K562 (cell line): ENCODE data around the gene TOX3. TPM values are rescaled to one million over a fixed set of nuclear protein-coding genes. Genes with fewer than 3 reads are reported as not detected.

Source experiments
- ATAC-seq: fragments of 200-7000 bp; cut with Tn5 transposase; 3 replicates; pipeline ENCODE4 v1.9.1; 2020; ENCODE audit warnings: moderate library complexity
- BruUV-seq: library from RNA; stranded (reverse); fragments of 400-500 nt; replicated peaks from 2 replicates; lab custom pipeline; 2021; lab: Mats Ljungman, UMichigan
- CTCF ChIA-PET: fragments of 300-600 bp; formaldehyde crosslinking; extraction: SDS; loops from one replicate; lab custom pipeline; 2021; ENCODE audit warnings: low intra/inter-chr PET ratio; lab: Yijun Ruan, JAX
- POLR2A ChIA-PET: fragments of 300-600, 350-650 bp; sonication (Branson Sonifier 250); formaldehyde crosslinking; extraction: SDS; loops from one replicate; lab custom pipeline; 2021; ENCODE audit warnings: antibody characterized with exemption, inconsistent platforms; lab: Yijun Ruan, JAX
- DNase-seq, 4 experiments: peaks; one replicate each; pipeline versions ENCODE4 v3.0.0 to v3.0.0-alpha.2; 2011 to 2018; ENCODE audit warnings: low spot score in 3 of 4, mixed read lengths in 3 of 4; ENCODE audit errors: extremely low read depth in 1 of 4
- FAIRE-seq: peaks from 2 replicates; lab custom pipeline; 2011; peaks lifted over from hg19 to GRCh38; lab: Jason Lieb, UNC
- H2AFZ ChIP-seq: 2 replicates; pipeline ENCODE4 v1.6.0; 2011; ENCODE audit warnings: low read depth, low read length, control low read depth, inconsistent platforms
- H3K27ac ChIP-seq: fragments of 200-600 bp; 3 replicates; pipeline ENCODE4 v1.8.0; 2011; ENCODE audit warnings: low read depth, mild to moderate bottlenecking, control low read depth, inconsistent platforms, low read length, moderate library complexity, mixed read lengths; ENCODE audit errors: extremely low read depth
- H3K27me3 ChIP-seq, 2 experiments: fragments of 300-600 bp in 1 of 2; 2 replicates in 1 of 2; 3 replicates in 1 of 2; pipeline versions ENCODE4 v1.6.0 to v1.8.0; 2011; ENCODE audit warnings: inconsistent platforms in 2 of 2, low read length in 2 of 2, mild to moderate bottlenecking in 1 of 2, mixed read lengths in 1 of 2, moderate library complexity in 1 of 2; ENCODE audit not compliant: control insufficient read depth in 2 of 2, insufficient read depth in 2 of 2
- H3K36me3 ChIP-seq: fragments of 300-600 bp; 3 replicates; pipeline ENCODE4 v1.8.0; 2011; ENCODE audit warnings: mild to moderate bottlenecking, low read length, inconsistent platforms; ENCODE audit not compliant: control insufficient read depth, insufficient read depth
- H3K4me1 ChIP-seq, 2 experiments: fragments of 200-600 bp in 1 of 2; replicated peaks in 1 of 2; 2 replicates in 1 of 2; 3 replicates in 1 of 2; pipeline versions ENCODE4 v1.5.1 to v1.8.0; 2011; ENCODE audit warnings: inconsistent platforms in 2 of 2, low read length in 2 of 2, mild to moderate bottlenecking in 1 of 2, mixed read lengths in 1 of 2, moderate library complexity in 1 of 2; ENCODE audit not compliant: control insufficient read depth in 2 of 2, insufficient read depth in 2 of 2
- H3K4me2 ChIP-seq: 2 replicates; pipeline ENCODE4 v1.6.1; 2011; ENCODE audit warnings: low read length, control low read depth, inconsistent platforms, mixed read lengths; ENCODE audit not compliant: insufficient read depth
- H3K4me3 ChIP-seq: fragments of 200-600 bp; sonication (generic), shearing (Covaris generic); 2 replicates; pipeline ENCODE4 v1.5.1; 2016; ENCODE audit warnings: control low read depth, inconsistent platforms
- H3K79me2 ChIP-seq: fragments of 200-600 bp; 3 replicates; pipeline ENCODE4 v1.8.0; 2011; ENCODE audit warnings: low read length, inconsistent platforms; ENCODE audit not compliant: control insufficient read depth, insufficient read depth
- H3K9ac ChIP-seq, 2 experiments: 2 replicates each; pipeline versions ENCODE4 v1.6.0 to v1.6.1; 2011; ENCODE audit warnings: low read depth in 2 of 2, low read length in 2 of 2, control low read depth in 1 of 2, inconsistent platforms in 1 of 2, mild to moderate bottlenecking in 1 of 2, mixed read lengths in 1 of 2; ENCODE audit not compliant: insufficient read depth in 1 of 2
- H3K9me1 ChIP-seq: one replicate; pipeline ENCODE4 v1.6.0; 2011; ENCODE audit warnings: inconsistent platforms, mild to moderate bottlenecking, low read length, moderate library complexity; ENCODE audit not compliant: control insufficient read depth, insufficient read depth
- H3K9me3 ChIP-seq: replicated peaks from 2 replicates; pipeline ENCODE4 v1.5.1; 2011; ENCODE audit warnings: low read depth, low read length, inconsistent platforms; ENCODE audit not compliant: control insufficient read depth, insufficient read depth
- H4K20me1 ChIP-seq: replicated peaks from 2 replicates; pipeline ENCODE4 v1.6.1; 2011; ENCODE audit warnings: low read length, inconsistent platforms, mixed read lengths; ENCODE audit not compliant: control insufficient read depth, insufficient read depth
- ELF4 ChIP-seq: fragments of 450-650 bp; formaldehyde crosslinking; IDR thresholded peaks from 2 replicates; pipeline ENCODE4 v1.4.0; 2022; ENCODE audit warnings: missing genetic modification characterization
- FUS ChIP-seq: fragments of 200-400 bp; formaldehyde crosslinking; optimal IDR thresholded peaks from 2 replicates; pipeline ENCODE3; 2017; ENCODE audit warnings: low read depth, low read length
- JUN ChIP-seq, 2 experiments: sonication (generic) in 1 of 2; formaldehyde crosslinking in 1 of 2; IDR thresholded peaks; 2 replicates each; pipeline versions ENCODE4 v1.6.1 to v1.8.0; 2012 to 2022; ENCODE audit warnings: borderline replicate concordance in 2 of 2, mild to moderate bottlenecking in 2 of 2, improper control_type of control experiment in 1 of 2, low read depth in 1 of 2, low read length in 1 of 2, missing genetic modification reagents in 1 of 2
- SMARCB1 ChIP-seq: IDR thresholded peaks from 2 replicates; pipeline ENCODE4 v1.6.1; 2011; ENCODE audit warnings: improper control_type of control experiment, low read depth; ENCODE audit not compliant: insufficient read length
- THRAP3 ChIP-seq: fragments of 450-650 bp; IDR thresholded peaks from 2 replicates; pipeline ENCODE4 v1.6.1; 2016; ENCODE audit warnings: mild to moderate bottlenecking, inconsistent platforms, borderline replicate concordance
- WHSC1 ChIP-seq: IDR thresholded peaks from one replicate; pipeline ENCODE4 v1.6.1; 2012; ENCODE audit warnings: low read length, control low read depth, inconsistent platforms
- ZNF444 ChIP-seq: fragments of 250-450 bp; sonication (Bioruptor Pico); IDR thresholded peaks from 2 replicates; pipeline ENCODE4 v1.4.0; 2020; ENCODE audit warnings: mild to moderate bottlenecking, moderate library complexity
- WGBS: fragments of 100-300 bp; shearing (Covaris generic); methylation state at CpG from one replicate; pipeline ENCODE4 v1.1.6; 2016; ENCODE audit warnings: low coverage, mixed read lengths; ENCODE audit not compliant: insufficient coverage; ENCODE audit errors: missing lambda C conversion rate; 5-methylcytosine and 5-hydroxymethylcytosine counted together
- in situ Hi-C: fragments of 300-500 bp; cut with MboI; formaldehyde crosslinking; loops from 4 replicates; pipeline ENCODE4 v1.15.0; 2018; ENCODE audit warnings: inconsistent platforms, mixed read lengths
- intact Hi-C: fragments of 100-400 bp; cut with micrococcal nuclease; formaldehyde crosslinking; loops from 2 replicates; pipeline ENCODE4 v1.14.2; 2022
- polyA plus RNA-seq, 8 experiments: library from polyadenylated mRNA; depleted of rRNA in 4 of 8; stranded (reverse) in 5 of 8; unstranded in 3 of 8; fragments of >200 nt; fragmentation: Nextera tagmentation in 2 of 8; fragmentation: Illumina TruSeq in 1 of 8; extraction: Ambion mirVana in 2 of 8; extraction: Trizol in 1 of 8; gene quantifications; 2 replicates each; pipeline versions ENCODE4 v1.2.1 to v1.2.3, GENCODE V29; 2011 to 2014; ENCODE audit warnings: inconsistent platforms in 1 of 8, missing spikeins in 1 of 8
- total RNA-seq, 7 experiments: library from RNA; depleted of rRNA in 6 of 7; stranded (reverse); fragments of >200 nt in 6 of 7; fragmentation: Illumina TruSeq in 2 of 7; extraction: Trizol in 2 of 7; gene quantifications; 2 replicates each; pipeline versions ENCODE4 v1.2.1 to v1.2.3, GENCODE V29; 2011 to 2021; ENCODE audit warnings: low replicate concordance in 1 of 7
- TF ChIP-seq, protein P1 (sequence below): IDR thresholded peaks from 2 replicates; pipeline ENCODE4 v1.6.1; 2012; ENCODE audit warnings: low read depth, low read length, improper control_type of control experiment, borderline replicate concordance
- TF ChIP-seq, protein P2 (sequence below), 3 experiments: IDR thresholded peaks in 2 of 3; conservative IDR thresholded peaks in 1 of 3; 2 replicates each; pipeline ENCODE4 v1.5.1; 2011 to 2012; ENCODE audit warnings: low read length in 3 of 3, mild to moderate bottlenecking in 3 of 3, control low read depth in 2 of 3, improper control_type of control experiment in 1 of 3, inconsistent platforms in 1 of 3, low read depth in 1 of 3, mixed read lengths in 1 of 3, moderate library complexity in 1 of 3; ENCODE audit not compliant: insufficient read depth in 2 of 3
- TF ChIP-seq, protein P3 (sequence below): fragments of 450-650 bp; formaldehyde crosslinking; conservative IDR thresholded peaks from 2 replicates; pipeline ENCODE4 v1.4.0; 2022; ENCODE audit warnings: mild to moderate bottlenecking, missing genetic modification characterization
- TF ChIP-seq, protein P4 (sequence below), 2 experiments: fragments of 150-350 bp in 1 of 2; IDR thresholded peaks; 2 replicates each; pipeline ENCODE4 v1.6.1; 2012 to 2016; ENCODE audit warnings: low read depth in 2 of 2, low read length in 2 of 2, mild to moderate bottlenecking in 1 of 2, moderate library complexity in 1 of 2

Gene TOX3
- total and polyA plus RNA-seq, 9 of the 15 experiments (the other 6 are each of a cell fraction or from before 2014, with no cell fraction given): not detected

DNA sequence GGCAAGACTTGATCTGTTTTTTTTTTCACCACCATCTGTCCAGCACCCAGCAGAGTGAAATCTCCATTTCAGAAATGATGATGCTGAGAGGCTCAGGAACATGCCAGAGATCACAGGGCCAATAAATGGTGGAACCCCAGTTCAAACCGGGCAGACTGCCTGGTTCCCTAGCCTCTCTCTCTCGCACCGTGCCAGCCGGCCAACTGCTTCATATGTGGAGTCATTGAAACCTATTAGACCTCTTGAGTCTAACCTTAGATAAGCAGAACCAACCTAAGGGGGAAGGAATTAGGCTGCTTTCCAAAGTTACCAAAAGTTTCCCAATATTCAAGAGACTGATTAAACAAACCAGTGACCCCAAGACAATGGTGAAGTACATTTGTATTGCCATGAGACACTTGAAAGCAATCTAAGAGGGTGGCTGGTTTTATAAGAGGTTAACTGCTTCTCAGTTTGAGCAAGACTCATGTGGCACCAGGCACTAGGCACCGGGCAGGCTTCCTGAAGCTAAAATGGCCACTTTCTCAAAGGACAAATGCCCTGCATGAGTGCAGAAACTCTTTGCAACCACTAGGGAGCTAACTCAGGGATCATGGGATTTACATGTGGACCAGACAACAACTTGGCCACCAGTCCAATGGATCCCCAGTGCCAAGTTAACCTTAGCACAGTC is 18.4 kb downstream of the TOX3 start (continued):
- TF ChIP-seq, protein P1, sequence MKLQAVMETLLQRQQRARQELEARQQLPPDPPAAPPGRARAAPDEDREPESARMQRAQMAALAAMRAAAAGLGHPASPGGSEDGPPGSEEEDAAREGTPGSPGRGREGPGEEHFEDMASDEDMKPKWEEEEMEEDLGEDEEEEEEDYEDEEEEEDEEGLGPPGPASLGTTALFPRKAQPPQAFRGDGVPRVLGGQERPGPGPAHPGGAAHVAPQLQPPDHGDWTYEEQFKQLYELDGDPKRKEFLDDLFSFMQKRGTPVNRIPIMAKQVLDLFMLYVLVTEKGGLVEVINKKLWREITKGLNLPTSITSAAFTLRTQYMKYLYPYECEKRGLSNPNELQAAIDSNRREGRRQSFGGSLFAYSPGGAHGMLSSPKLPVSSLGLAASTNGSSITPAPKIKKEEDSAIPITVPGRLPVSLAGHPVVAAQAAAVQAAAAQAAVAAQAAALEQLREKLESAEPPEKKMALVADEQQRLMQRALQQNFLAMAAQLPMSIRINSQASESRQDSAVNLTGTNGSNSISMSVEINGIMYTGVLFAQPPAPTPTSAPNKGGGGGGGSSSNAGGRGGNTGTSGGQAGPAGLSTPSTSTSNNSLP: no peak
- TF ChIP-seq WHSC1 (no peak), JUN (IDR thresholded peaks at IDR 0.05; ENCODE audit: borderline replicate concordance, low read depth, low read length) (no peak), JUN (CRISPR knock-in tag; IDR thresholded peaks at IDR 0.05; ENCODE audit: borderline replicate concordance) (no peak)
- TF ChIP-seq, all 486 proteins: peak for 0

DNA sequence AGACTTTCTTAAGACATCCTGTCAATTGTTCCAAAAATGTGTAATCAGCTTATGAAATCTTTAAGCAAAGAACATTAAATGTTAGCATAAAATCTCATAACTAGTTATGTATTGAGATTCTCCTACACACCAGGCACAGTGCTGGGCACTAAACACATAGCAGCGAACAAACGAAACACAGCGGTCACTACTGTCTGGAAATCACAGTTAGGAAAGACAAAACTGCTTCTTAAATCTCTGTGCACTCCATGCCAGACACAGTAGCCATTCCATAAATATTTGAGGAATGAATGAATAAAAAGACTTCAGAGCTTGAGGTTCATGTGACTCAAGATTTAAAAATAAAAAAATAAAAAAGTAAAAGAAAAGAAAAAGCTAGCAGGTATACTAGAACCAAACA is 20.1 kb downstream of the TOX3 start:
- no peaks in the 10 kb centered on the region for H3K79me2 ChIP-seq
- no TSS peak for BruUV-seq
- no peak for TF ChIP-seq SMARCB1
- TF ChIP-seq, protein P2, sequence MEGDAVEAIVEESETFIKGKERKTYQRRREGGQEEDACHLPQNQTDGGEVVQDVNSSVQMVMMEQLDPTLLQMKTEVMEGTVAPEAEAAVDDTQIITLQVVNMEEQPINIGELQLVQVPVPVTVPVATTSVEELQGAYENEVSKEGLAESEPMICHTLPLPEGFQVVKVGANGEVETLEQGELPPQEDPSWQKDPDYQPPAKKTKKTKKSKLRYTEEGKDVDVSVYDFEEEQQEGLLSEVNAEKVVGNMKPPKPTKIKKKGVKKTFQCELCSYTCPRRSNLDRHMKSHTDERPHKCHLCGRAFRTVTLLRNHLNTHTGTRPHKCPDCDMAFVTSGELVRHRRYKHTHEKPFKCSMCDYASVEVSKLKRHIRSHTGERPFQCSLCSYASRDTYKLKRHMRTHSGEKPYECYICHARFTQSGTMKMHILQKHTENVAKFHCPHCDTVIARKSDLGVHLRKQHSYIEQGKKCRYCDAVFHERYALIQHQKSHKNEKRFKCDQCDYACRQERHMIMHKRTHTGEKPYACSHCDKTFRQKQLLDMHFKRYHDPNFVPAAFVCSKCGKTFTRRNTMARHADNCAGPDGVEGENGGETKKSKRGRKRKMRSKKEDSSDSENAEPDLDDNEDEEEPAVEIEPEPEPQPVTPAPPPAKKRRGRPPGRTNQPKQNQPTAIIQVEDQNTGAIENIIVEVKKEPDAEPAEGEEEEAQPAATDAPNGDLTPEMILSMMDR (IDR thresholded peaks at IDR 0.05 in 2 of 3, conservative IDR thresholded peaks at IDR 0.05 in 1 of 3; ENCODE audit: insufficient read depth in 2 of 3, low read depth in 1 of 3, low read length in 3 of 3): no peak
- no peak for TF ChIP-seq THRAP3
- no peak for TF ChIP-seq ZNF444 (CRISPR knock-in tag)
- TF ChIP-seq, protein P3, sequence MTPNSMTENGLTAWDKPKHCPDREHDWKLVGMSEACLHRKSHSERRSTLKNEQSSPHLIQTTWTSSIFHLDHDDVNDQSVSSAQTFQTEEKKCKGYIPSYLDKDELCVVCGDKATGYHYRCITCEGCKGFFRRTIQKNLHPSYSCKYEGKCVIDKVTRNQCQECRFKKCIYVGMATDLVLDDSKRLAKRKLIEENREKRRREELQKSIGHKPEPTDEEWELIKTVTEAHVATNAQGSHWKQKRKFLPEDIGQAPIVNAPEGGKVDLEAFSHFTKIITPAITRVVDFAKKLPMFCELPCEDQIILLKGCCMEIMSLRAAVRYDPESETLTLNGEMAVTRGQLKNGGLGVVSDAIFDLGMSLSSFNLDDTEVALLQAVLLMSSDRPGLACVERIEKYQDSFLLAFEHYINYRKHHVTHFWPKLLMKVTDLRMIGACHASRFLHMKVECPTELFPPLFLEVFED (CRISPR knock-in tag): no peak
- TF ChIP-seq, protein P4, sequence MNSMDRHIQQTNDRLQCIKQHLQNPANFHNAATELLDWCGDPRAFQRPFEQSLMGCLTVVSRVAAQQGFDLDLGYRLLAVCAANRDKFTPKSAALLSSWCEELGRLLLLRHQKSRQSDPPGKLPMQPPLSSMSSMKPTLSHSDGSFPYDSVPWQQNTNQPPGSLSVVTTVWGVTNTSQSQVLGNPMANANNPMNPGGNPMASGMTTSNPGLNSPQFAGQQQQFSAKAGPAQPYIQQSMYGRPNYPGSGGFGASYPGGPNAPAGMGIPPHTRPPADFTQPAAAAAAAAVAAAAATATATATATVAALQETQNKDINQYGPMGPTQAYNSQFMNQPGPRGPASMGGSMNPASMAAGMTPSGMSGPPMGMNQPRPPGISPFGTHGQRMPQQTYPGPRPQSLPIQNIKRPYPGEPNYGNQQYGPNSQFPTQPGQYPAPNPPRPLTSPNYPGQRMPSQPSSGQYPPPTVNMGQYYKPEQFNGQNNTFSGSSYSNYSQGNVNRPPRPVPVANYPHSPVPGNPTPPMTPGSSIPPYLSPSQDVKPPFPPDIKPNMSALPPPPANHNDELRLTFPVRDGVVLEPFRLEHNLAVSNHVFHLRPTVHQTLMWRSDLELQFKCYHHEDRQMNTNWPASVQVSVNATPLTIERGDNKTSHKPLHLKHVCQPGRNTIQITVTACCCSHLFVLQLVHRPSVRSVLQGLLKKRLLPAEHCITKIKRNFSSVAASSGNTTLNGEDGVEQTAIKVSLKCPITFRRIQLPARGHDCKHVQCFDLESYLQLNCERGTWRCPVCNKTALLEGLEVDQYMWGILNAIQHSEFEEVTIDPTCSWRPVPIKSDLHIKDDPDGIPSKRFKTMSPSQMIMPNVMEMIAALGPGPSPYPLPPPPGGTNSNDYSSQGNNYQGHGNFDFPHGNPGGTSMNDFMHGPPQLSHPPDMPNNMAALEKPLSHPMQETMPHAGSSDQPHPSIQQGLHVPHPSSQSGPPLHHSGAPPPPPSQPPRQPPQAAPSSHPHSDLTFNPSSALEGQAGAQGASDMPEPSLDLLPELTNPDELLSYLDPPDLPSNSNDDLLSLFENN (IDR thresholded peaks at IDR 0.05; ENCODE audit: low read depth in 2 of 2, low read length in 2 of 2): no peak
- no peak for TF ChIP-seq FUS
- no peak for TF ChIP-seq ELF4 (CRISPR knock-in tag)

More for the DNA sequence above, 20.1 kb downstream of the TOX3 start:
- no peak for DNase-seq
- H3K4me1 ChIP-seq: no peaks in the 10 kb centered on the region
- H3K27ac ChIP-seq: no peak overlapping the region
- no peak overlapping the region for H2AFZ ChIP-seq
- in situ Hi-C loops: no loop called here
- H3K9ac ChIP-seq: no peak overlapping the region
- POLR2A ChIA-PET: no interaction called here
- CTCF ChIA-PET: no interaction called here
- no peak for ATAC-seq
- intact Hi-C loops: no loop called here
- no peak for FAIRE-seq
- H3K4me2 ChIP-seq: no peak overlapping the region
- H3K9me3 ChIP-seq: no peaks in the 10 kb centered on the region
- H4K20me1 ChIP-seq: no peaks in the 10 kb centered on the region
- H3K27me3 ChIP-seq: no peaks in the 10 kb centered on the region
- H3K9me1 ChIP-seq: no peaks in the 10 kb centered on the region
- no peaks in the 10 kb centered on the region for H3K36me3 ChIP-seq
- WGBS: 0% methylated on average over 3 of the region's 3 CpGs
- H3K4me3 ChIP-seq: no peak overlapping the region
